Nephron progenitor cell (in vitro differentiated cells): ENCODE data around the gene DARS1.

ENCODE experiments used
- DNase-seq: peaks from one replicate; pipeline ENCODE4 v3.0.0; 2021
- H3K27ac Mint-ChIP-seq: 2 replicates; pipeline ENCODE4 v1.8.0; 2021; ENCODE audit warnings: mild to moderate bottlenecking, moderate library complexity, mixed read lengths
- H3K27me3 Mint-ChIP-seq: 2 replicates; pipeline ENCODE4 v1.8.0; 2021; ENCODE audit warnings: mild to moderate bottlenecking, low read depth, mixed read lengths; ENCODE audit not compliant: poor library complexity
- H3K36me3 Mint-ChIP-seq: 2 replicates; pipeline ENCODE4 v1.8.0; 2021; ENCODE audit warnings: low read depth, mixed read lengths
- H3K4me1 Mint-ChIP-seq: 2 replicates; pipeline ENCODE4 v1.8.0; 2021; ENCODE audit warnings: mixed read lengths
- H3K4me3 Mint-ChIP-seq: 2 replicates; pipeline ENCODE4 v1.8.0; 2021; ENCODE audit warnings: mild to moderate bottlenecking, moderate library complexity, mixed read lengths
- H3K9me3 Mint-ChIP-seq: 2 replicates; pipeline ENCODE4 v1.8.0; 2021; ENCODE audit warnings: mild to moderate bottlenecking, moderate library complexity, mixed read lengths
- CTCF ChIP-seq: fragments of 200-600 bp; sonication (generic); IDR thresholded peaks from 2 replicates; pipeline ENCODE4 v1.5.0; 2021; ENCODE audit warnings: antibody characterized with exemption

The DARS1 gene

GRCh38 chr2:135870571-135870970 lies 114.9 kb downstream of the DARS1 start:
- no peak for DNase-seq
- H3K4me3 Mint-ChIP-seq, result no peak overlapping the region
- H3K9me3 Mint-ChIP-seq, result no peaks in the 10 kb centered on the region
- TF ChIP-seq CTCF, result no peak
- H3K4me1 Mint-ChIP-seq, result peaks cover 29% of the 10 kb centered on the region
- H3K27me3 Mint-ChIP-seq, result no peaks in the 10 kb centered on the region
- H3K36me3 Mint-ChIP-seq, result peaks cover 84% of the 10 kb centered on the region
- H3K27ac Mint-ChIP-seq, result no peak overlapping the region

GRCh38 chr2:135863233-135863632 lies 122.2 kb downstream of the DARS1 start:
- Mint-ChIP-seq H3K27me3 (peaks cover 2% of the 10 kb centered on the region), H3K4me3 (no peak overlapping the region), H3K9me3 (no peaks in the 10 kb centered on the region), H3K4me1 (no peaks in the 10 kb centered on the region), H3K36me3 (peaks cover 83% of the 10 kb centered on the region), H3K27ac (no peak overlapping the region)
- no peak for TF ChIP-seq CTCF
- DNase-seq, result no peak

DNA sequence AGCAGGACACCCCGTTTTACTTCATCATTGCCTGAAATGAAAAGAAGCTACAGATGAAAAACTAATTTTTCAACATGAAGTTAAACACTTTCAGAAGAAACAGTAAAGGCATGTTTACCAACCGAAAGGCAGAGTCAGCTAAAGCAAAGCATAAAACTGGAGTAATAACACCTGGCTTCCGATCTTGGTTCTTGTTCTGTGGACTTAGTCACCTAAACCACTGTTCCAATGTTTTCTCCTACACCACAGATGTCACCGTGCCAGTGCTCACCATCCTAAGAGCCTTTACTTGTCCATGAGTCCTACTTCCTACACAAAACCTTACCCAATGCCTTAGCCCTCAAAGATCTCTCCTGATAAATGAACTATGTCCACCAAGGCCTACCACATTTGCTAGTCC lies 122.7 kb downstream of the DARS1 start:
- H3K36me3 Mint-ChIP-seq, result peaks cover 81% of the 10 kb centered on the region
- H3K27me3 Mint-ChIP-seq, result peaks cover 2% of the 10 kb centered on the region
- no peak overlapping the region for H3K4me3 Mint-ChIP-seq
- no peak for DNase-seq
- TF ChIP-seq CTCF, result no peak
- H3K9me3 Mint-ChIP-seq, result no peaks in the 10 kb centered on the region
- H3K27ac Mint-ChIP-seq, result no peak overlapping the region
- no peaks in the 10 kb centered on the region for H3K4me1 Mint-ChIP-seq
